ENCODE results near the gene PCLAF.

Gene PCLAF

GRCh38 chr15:64344651-64345294 is 36.5 kb downstream of the PCLAF start:
- no peak for DNase-seq (ENCODE audit: low spot score)
- no peak for TF ChIP-seq CTCF (IDR thresholded peaks at IDR 0.05; ENCODE audit: extremely low read depth, missing control alignments)

GRCh38 chr15:64343841-64344240 is 37.4 kb downstream of the PCLAF start:
- no peak for DNase-seq (ENCODE audit: low spot score)
- TF ChIP-seq CTCF (IDR thresholded peaks at IDR 0.05; ENCODE audit: extremely low read depth, missing control alignments), result no peak

- DNase-seq (ENCODE audit: low spot score), result no peak
- no peak for TF ChIP-seq CTCF (IDR thresholded peaks at IDR 0.05; ENCODE audit: extremely low read depth, missing control alignments)
Observed at GRCh38 chr15:64343222-64343621, 38.0 kb downstream of the PCLAF start.

GRCh38 chr15:64341961-64342360 is 39.3 kb downstream of the PCLAF start:
- TF ChIP-seq CTCF (IDR thresholded peaks at IDR 0.05; ENCODE audit: extremely low read depth, missing control alignments), result no peak
- no peak for DNase-seq (ENCODE audit: low spot score)

- DNase-seq (ENCODE audit: low spot score), result no peak
- no peak for TF ChIP-seq CTCF (IDR thresholded peaks at IDR 0.05; ENCODE audit: extremely low read depth, missing control alignments)
Observed at GRCh38 chr15:64340355-64340754, 40.9 kb downstream of the PCLAF start.

GRCh38 chr15:64337761-64338160 is 43.5 kb downstream of the PCLAF start:
- TF ChIP-seq CTCF (IDR thresholded peaks at IDR 0.05; ENCODE audit: extremely low read depth, missing control alignments), result no peak

GRCh38 chr15:64333986-64334929 is 47.0 kb downstream of the PCLAF start:
- DNase-seq (ENCODE audit: low spot score), result no peak

More at GRCh38 chr15:64337761-64338160, 43.5 kb downstream of the PCLAF start:
- DNase-seq (ENCODE audit: low spot score), result no peak

More at GRCh38 chr15:64333986-64334929, 47.0 kb downstream of the PCLAF start:
- no peak for TF ChIP-seq CTCF (IDR thresholded peaks at IDR 0.05; ENCODE audit: extremely low read depth, missing control alignments)
